Activated gamma-delta T cell treated with anti-CD3 and anti-CD28 coated beads, Interleukin-2, amount 50 U/mL, for 16 hours (primary cell): ENCODE data around the gene SMTNL1.

Source experiments
- DNase-seq: peaks from one replicate; pipeline ENCODE4 v3.0.0-alpha.2; 2020; ENCODE audit warnings: low read depth

SMTNL1 gene

DNA sequence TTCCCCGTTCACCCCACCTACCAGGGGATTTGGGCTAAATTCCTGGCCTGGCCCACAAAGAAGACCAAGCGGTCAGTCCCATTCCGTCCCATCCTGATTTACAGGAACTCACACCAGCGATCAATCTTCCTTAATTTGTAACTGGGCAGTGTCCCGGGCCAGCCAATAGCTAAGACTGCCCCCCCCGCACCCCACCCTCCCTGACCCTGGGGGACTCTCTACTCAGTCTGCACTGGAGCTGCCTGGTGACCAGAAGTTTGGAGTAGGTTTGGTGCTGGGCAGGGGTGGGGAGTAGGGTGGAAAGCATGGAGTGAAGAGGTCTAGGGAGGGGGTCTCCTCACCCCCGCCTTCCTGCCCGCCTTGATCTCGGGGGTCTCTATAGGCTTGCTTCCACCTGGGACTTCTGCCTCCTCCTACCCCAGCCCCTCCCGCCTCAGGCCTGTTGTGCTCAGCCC, 60.1 kb downstream of the SMTNL1 start, which contains the start of gene SERPING1:
SERPING1 (plus strand) TSS at position 225 of the 455 bp plus-strand sequence. CDS start 586 bp downstream, outside the sequence.
- no peak for DNase-seq

GRCh38 chr11:57597916-57598830, 60.8 kb downstream of the SMTNL1 start:
- DNase-seq = no peak

DNA sequence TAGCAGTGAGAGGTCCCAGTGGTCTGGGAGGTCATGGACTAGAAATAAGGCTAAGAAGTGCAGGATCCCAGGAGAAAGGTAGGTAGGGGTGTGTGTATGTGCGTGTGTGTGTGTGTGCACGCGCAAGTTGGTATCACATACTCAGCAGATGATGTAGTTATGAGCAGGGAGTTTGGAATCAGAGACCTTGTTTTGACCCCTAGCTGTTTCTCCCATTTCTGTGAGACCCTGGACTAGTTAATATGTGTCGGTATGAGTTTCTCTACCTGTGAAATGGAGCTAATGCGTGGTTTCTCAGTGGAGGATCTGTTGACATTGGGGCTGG, 61.4 kb downstream of the SMTNL1 start:
- DNase-seq = no peak

GRCh38 chr11:57599381-57599780, 62.0 kb downstream of the SMTNL1 start:
- no peak for DNase-seq
